ENCODE measurements around the gene HDAC8. TPM values are rescaled to one million over a fixed set of nuclear protein-coding genes. Genes with fewer than 3 reads are reported as not detected.

Gene HDAC8
- polyA plus RNA-seq, 1 donor from 2014 or later: 54.0 TPM

- Histone ChIP-seq H3K27me3 (ENCODE audit: insufficient read depth, low read depth, low read length) (peaks cover 36% of the 10 kb centered on the region), H3K9me3 (ENCODE audit: low read length) (no peaks in the 10 kb centered on the region), H3F3A (ENCODE audit: insufficient read depth, low read length, poor library complexity, severe bottlenecking) (no peaks in the 10 kb centered on the region), H3K9ac (ENCODE audit: low read length) (peak overlapping the region; percentile 26), H3K4me3 (ENCODE audit: low read length) (peak overlapping the region; percentile 65), H3K79me2 (replicated peaks; ENCODE audit: insufficient read depth, low read length) (no peaks in the 10 kb centered on the region), H3K36me3 (ENCODE audit: insufficient read depth, low read length) (no peaks in the 10 kb centered on the region), H2AFZ (ENCODE audit: low read depth, low read length) (no peak overlapping the region), H3K9me2 (ENCODE audit: insufficient read depth, low read length) (no peaks in the 10 kb centered on the region), H3K4me2 (ENCODE audit: low read length) (no peak overlapping the region), H3K27ac (ENCODE audit: low read length) (no peak overlapping the region), H4K20me1 (ENCODE audit: insufficient read depth) (no peaks in the 10 kb centered on the region)
- TF ChIP-seq MXI1 (conservative IDR thresholded peaks at IDR 0.05; ENCODE audit: poor library complexity, severe bottlenecking): peak; percentile 42
- TF ChIP-seq, protein P1, sequence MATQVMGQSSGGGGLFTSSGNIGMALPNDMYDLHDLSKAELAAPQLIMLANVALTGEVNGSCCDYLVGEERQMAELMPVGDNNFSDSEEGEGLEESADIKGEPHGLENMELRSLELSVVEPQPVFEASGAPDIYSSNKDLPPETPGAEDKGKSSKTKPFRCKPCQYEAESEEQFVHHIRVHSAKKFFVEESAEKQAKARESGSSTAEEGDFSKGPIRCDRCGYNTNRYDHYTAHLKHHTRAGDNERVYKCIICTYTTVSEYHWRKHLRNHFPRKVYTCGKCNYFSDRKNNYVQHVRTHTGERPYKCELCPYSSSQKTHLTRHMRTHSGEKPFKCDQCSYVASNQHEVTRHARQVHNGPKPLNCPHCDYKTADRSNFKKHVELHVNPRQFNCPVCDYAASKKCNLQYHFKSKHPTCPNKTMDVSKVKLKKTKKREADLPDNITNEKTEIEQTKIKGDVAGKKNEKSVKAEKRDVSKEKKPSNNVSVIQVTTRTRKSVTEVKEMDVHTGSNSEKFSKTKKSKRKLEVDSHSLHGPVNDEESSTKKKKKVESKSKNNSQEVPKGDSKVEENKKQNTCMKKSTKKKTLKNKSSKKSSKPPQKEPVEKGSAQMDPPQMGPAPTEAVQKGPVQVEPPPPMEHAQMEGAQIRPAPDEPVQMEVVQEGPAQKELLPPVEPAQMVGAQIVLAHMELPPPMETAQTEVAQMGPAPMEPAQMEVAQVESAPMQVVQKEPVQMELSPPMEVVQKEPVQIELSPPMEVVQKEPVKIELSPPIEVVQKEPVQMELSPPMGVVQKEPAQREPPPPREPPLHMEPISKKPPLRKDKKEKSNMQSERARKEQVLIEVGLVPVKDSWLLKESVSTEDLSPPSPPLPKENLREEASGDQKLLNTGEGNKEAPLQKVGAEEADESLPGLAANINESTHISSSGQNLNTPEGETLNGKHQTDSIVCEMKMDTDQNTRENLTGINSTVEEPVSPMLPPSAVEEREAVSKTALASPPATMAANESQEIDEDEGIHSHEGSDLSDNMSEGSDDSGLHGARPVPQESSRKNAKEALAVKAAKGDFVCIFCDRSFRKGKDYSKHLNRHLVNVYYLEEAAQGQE (IDR thresholded peaks at IDR 0.05; ENCODE audit: borderline replicate concordance): no peak
- no peak for TF ChIP-seq EZH2 (IDR thresholded peaks at IDR 0.05; ENCODE audit: borderline replicate concordance, insufficient read depth, low read length, poor library complexity, severe bottlenecking)
- TF ChIP-seq TAF1 (IDR thresholded peaks at IDR 0.05; ENCODE audit: low read depth): no peak
- peak; percentile 22 for TF ChIP-seq SMC3 (conservative IDR thresholded peaks at IDR 0.05; ENCODE audit: poor library complexity)
- peak; percentile 24 for TF ChIP-seq POLR2AphosphoS5 (IDR thresholded peaks at IDR 0.05)
- TF ChIP-seq CTCF (IDR thresholded peaks at IDR 0.05; ENCODE audit: poor library complexity, severe bottlenecking): no peak
These were observed 263.9 kb downstream of the HDAC8 start for GRCh38 chrX:72308566-72309296.

DNA sequence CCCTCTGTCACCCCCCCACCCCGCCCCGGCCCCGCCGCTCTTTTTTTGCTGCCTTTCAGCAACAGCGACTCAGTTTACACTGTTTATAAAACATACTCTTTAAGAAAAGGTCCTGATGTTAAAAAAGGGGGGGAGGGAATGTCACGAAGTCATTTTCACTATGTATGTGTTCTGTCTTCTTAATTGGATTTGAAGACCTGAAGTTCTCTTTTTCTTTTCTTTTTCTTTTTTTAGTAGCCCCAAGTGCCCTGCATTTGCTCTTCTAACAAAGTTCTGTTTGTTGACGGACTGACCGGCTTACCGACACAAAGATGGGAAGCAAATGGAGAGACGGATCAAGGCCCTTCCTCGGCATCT is 264.5 kb downstream of the HDAC8 start:
- Histone ChIP-seq H3K4me2 (ENCODE audit: low read length) (no peak overlapping the region), H3K9ac (ENCODE audit: low read length) (no peak overlapping the region), H2AFZ (ENCODE audit: low read depth, low read length) (no peak overlapping the region), H3K27me3 (ENCODE audit: insufficient read depth, low read depth, low read length) (peaks cover 41% of the 10 kb centered on the region), H3K9me2 (ENCODE audit: insufficient read depth, low read length) (no peaks in the 10 kb centered on the region), H3K27ac (ENCODE audit: low read length) (no peak overlapping the region), H3K79me2 (replicated peaks; ENCODE audit: insufficient read depth, low read length) (no peaks in the 10 kb centered on the region), H3K9me3 (ENCODE audit: low read length) (no peaks in the 10 kb centered on the region), H4K20me1 (ENCODE audit: insufficient read depth) (no peaks in the 10 kb centered on the region), H3F3A (ENCODE audit: insufficient read depth, low read length, poor library complexity, severe bottlenecking) (no peaks in the 10 kb centered on the region), H3K36me3 (ENCODE audit: insufficient read depth, low read length) (no peaks in the 10 kb centered on the region), H3K4me3 (ENCODE audit: low read length) (peak overlapping the region; percentile 65)
- TF ChIP-seq SMC3 (conservative IDR thresholded peaks at IDR 0.05; ENCODE audit: poor library complexity): no peak
- TF ChIP-seq, protein P1 (IDR thresholded peaks at IDR 0.05; ENCODE audit: borderline replicate concordance): no peak
- TF ChIP-seq CTCF (IDR thresholded peaks at IDR 0.05; ENCODE audit: poor library complexity, severe bottlenecking): no peak
- no peak for TF ChIP-seq TAF1 (IDR thresholded peaks at IDR 0.05; ENCODE audit: low read depth)
- no peak for TF ChIP-seq MXI1 (conservative IDR thresholded peaks at IDR 0.05; ENCODE audit: poor library complexity, severe bottlenecking)
- TF ChIP-seq EP300 (conservative IDR thresholded peaks at IDR 0.05; ENCODE audit: poor library complexity, severe bottlenecking): no peak
- no peak for TF ChIP-seq EZH2 (IDR thresholded peaks at IDR 0.05; ENCODE audit: borderline replicate concordance, insufficient read depth, low read length, poor library complexity, severe bottlenecking)
- TF ChIP-seq POLR2AphosphoS5 (IDR thresholded peaks at IDR 0.05): no peak
- TF ChIP-seq RAD21 (conservative IDR thresholded peaks at IDR 0.05): no peak

All from neural cell (in vitro differentiated cells).